SK-N-SH (cell line): ENCODE data around the gene KANSL2. TPM values are rescaled to one million over a fixed set of nuclear protein-coding genes. Genes with fewer than 3 reads are reported as not detected.
A peak's percentile ranks its signal among the peaks of the same experiment; 100 is the strongest.

Experiments used
- CTCF ChIA-PET: fragments of 300-600, 350-600 bp; formaldehyde crosslinking; extraction: SDS; loops from one replicate; lab custom pipeline; 2021; lab: Yijun Ruan, JAX
- POLR2A ChIA-PET: fragments of 350-600 bp; sonication (Branson Sonifier 250); formaldehyde crosslinking; extraction: SDS; loops from one replicate; lab custom pipeline; 2020; ENCODE audit warnings: antibody characterized with exemption, inconsistent platforms; lab: Yijun Ruan, JAX
- DNase-seq: peaks from one replicate; pipeline ENCODE4 v3.0.0; 2012
- H2AFZ ChIP-seq: fragments of 200-600 bp; sonication (generic); 2 replicates; pipeline ENCODE4 v1.8.1; 2016; ENCODE audit warnings: antibody characterized with exemption, mild to moderate bottlenecking, low read depth
- H3F3A ChIP-seq: fragments of 200-600 bp; sonication (generic); replicated peaks from 2 replicates; pipeline ENCODE3; 2016; ENCODE audit warnings: antibody characterized with exemption, mild to moderate bottlenecking; ENCODE audit not compliant: insufficient read depth
- H3K27ac ChIP-seq, 2 experiments: fragments of 200-500 bp in 1 of 2; fragments of 200-600 bp in 1 of 2; sonication (Bioruptor generic) in 1 of 2; sonication (generic), shearing (Covaris generic) in 1 of 2; 2 replicates each; pipeline versions ENCODE4 v1.5.1 to v1.6.1; 2014 to 2016; ENCODE audit warnings: low read depth in 2 of 2, inconsistent platforms in 1 of 2, low read length in 1 of 2, mild to moderate bottlenecking in 1 of 2, mixed read lengths in 1 of 2
- H3K27me3 ChIP-seq: fragments of 200-600 bp; sonication (generic), shearing (Covaris generic); 2 replicates; pipeline ENCODE4 v1.6.1; 2016; ENCODE audit warnings: mixed run types; ENCODE audit not compliant: insufficient read depth
- H3K36me3 ChIP-seq, 2 experiments: fragments of 200-500 bp in 1 of 2; fragments of 200-600 bp in 1 of 2; sonication (Bioruptor generic) in 1 of 2; sonication (generic) in 1 of 2; replicated peaks in 1 of 2; 2 replicates each; pipeline versions ENCODE3 to v1.5.1; 2014 to 2016; ENCODE audit warnings: low read length in 1 of 2, mild to moderate bottlenecking in 1 of 2; ENCODE audit not compliant: insufficient read depth in 2 of 2, control insufficient read depth in 1 of 2
- H3K4me1 ChIP-seq, 2 experiments: fragments of 200-500 bp in 1 of 2; fragments of 200-600 bp in 1 of 2; sonication (Bioruptor generic) in 1 of 2; sonication (generic), shearing (Covaris generic) in 1 of 2; 2 replicates each; pipeline versions ENCODE4 v1.5.1 to v1.6.1; 2014 to 2016; ENCODE audit warnings: low read depth in 1 of 2, low read length in 1 of 2, mixed run types in 1 of 2; ENCODE audit not compliant: insufficient read depth in 2 of 2, control insufficient read depth in 1 of 2
- H3K4me2 ChIP-seq: fragments of 200-600 bp; sonication (generic), shearing (Covaris generic); 2 replicates; pipeline ENCODE4 v1.6.1; 2017; ENCODE audit warnings: mixed run types
- H3K4me3 ChIP-seq, 2 experiments: fragments of 200-500 bp in 1 of 2; fragments of 200-600 bp in 1 of 2; sonication (Bioruptor generic) in 1 of 2; sonication (generic), shearing (Covaris generic) in 1 of 2; 2 replicates each; pipeline versions ENCODE4 v1.5.1 to v1.8.1; 2014 to 2016; ENCODE audit warnings: low read depth in 2 of 2, inconsistent platforms in 1 of 2, low read length in 1 of 2, mild to moderate bottlenecking in 1 of 2, mixed read lengths in 1 of 2, moderate library complexity in 1 of 2
- H3K79me2 ChIP-seq: fragments of 200-600 bp; sonication (generic); 2 replicates; pipeline ENCODE4 v1.8.1; 2017; ENCODE audit warnings: mild to moderate bottlenecking; ENCODE audit not compliant: insufficient read depth
- H3K9ac ChIP-seq: fragments of 200-600 bp; sonication (generic); 2 replicates; pipeline ENCODE4 v1.6.1; 2017; ENCODE audit warnings: mixed run types
- H3K9me2 ChIP-seq: fragments of 200-600 bp; sonication (generic); 2 replicates; pipeline ENCODE4 v1.6.1; 2017; ENCODE audit warnings: mixed run types
- H3K9me3 ChIP-seq: fragments of 200-600 bp; sonication (generic); 2 replicates; pipeline ENCODE4 v1.6.1; 2017; ENCODE audit warnings: mixed run types, mild to moderate bottlenecking, moderate library complexity
- H4K20me1 ChIP-seq: fragments of 200-600 bp; sonication (generic); 2 replicates; pipeline ENCODE4 v1.6.1; 2017; ENCODE audit warnings: mild to moderate bottlenecking, mixed run types; ENCODE audit not compliant: insufficient read depth
- CHD2 ChIP-seq: fragments of 150-350 bp; IDR thresholded peaks from 2 replicates; pipeline ENCODE4 v1.6.1; 2018; ENCODE audit warnings: low read length; ENCODE audit not compliant: partially characterized antibody
- EP300 ChIP-seq, 2 experiments: IDR thresholded peaks; 2 replicates each; pipeline versions ENCODE4 v1.4.0 to v1.6.1; 2012; ENCODE audit warnings: borderline replicate concordance in 1 of 2, low read depth in 1 of 2, low read length in 1 of 2
- FOXJ3 ChIP-seq: sonication (generic); formaldehyde crosslinking; IDR thresholded peaks from 2 replicates; pipeline ENCODE4 v1.5.1; 2020; ENCODE audit warnings: mild to moderate bottlenecking, missing genetic modification reagents
- GABPA ChIP-seq: IDR thresholded peaks from 2 replicates; pipeline ENCODE4 v1.4.0; 2012; ENCODE audit warnings: low read depth, mild to moderate bottlenecking
- MEF2A ChIP-seq: IDR thresholded peaks from 2 replicates; pipeline ENCODE4 v1.4.0; 2012; ENCODE audit warnings: low read depth, borderline replicate concordance
- MXI1 ChIP-seq: IDR thresholded peaks from 2 replicates; pipeline ENCODE4 v1.6.1; 2012; ENCODE audit warnings: mild to moderate bottlenecking, low read depth, low read length, improper control_type of control experiment
- POLR2AphosphoS5 ChIP-seq: IDR thresholded peaks from 2 replicates; pipeline ENCODE4 v1.6.1; 2012; ENCODE audit warnings: low read depth, low read length
- RFX5 ChIP-seq: IDR thresholded peaks from 2 replicates; pipeline ENCODE4 v1.6.1; 2012; ENCODE audit warnings: mild to moderate bottlenecking, improper control_type of control experiment, low read length
- RXRA ChIP-seq: IDR thresholded peaks from 2 replicates; pipeline ENCODE4 v1.4.0; 2012; ENCODE audit warnings: low read depth, mild to moderate bottlenecking, borderline replicate concordance
- TEAD4 ChIP-seq: IDR thresholded peaks from 2 replicates; pipeline ENCODE4 v1.4.0; 2012; ENCODE audit warnings: mild to moderate bottlenecking, borderline replicate concordance; ENCODE audit not compliant: insufficient read depth
- USF2 ChIP-seq: fragments of 150-350 bp; IDR thresholded peaks from 2 replicates; pipeline ENCODE4 v1.6.1; 2017; ENCODE audit warnings: antibody characterized with exemption, low read length, low read depth, borderline replicate concordance
- WGBS: methylation state at CpG from one replicate; pipeline ENCODE4 v1.1.6; 2017; ENCODE audit warnings: low lambda C conversion rate; 5-methylcytosine and 5-hydroxymethylcytosine counted together
- polyA plus RNA-seq, 3 experiments: library from polyadenylated mRNA; depleted of rRNA; stranded (reverse); fragments of >200 nt; gene quantifications; 2 replicates each; pipeline ENCODE4 v1.2.3, GENCODE V29; 2012
- TF ChIP-seq, protein P1 (sequence below): IDR thresholded peaks from 2 replicates; pipeline ENCODE4; 2012
- TF ChIP-seq, protein P2 (sequence below): IDR thresholded peaks from 2 replicates; pipeline ENCODE4 v1.6.1; 2012; ENCODE audit warnings: mild to moderate bottlenecking, low read depth, low read length, moderate library complexity

KANSL2 gene
- polyA plus RNA-seq, 1 of the 3 experiments (the other 2 are of a cell fraction): 32.8 TPM

DNA sequence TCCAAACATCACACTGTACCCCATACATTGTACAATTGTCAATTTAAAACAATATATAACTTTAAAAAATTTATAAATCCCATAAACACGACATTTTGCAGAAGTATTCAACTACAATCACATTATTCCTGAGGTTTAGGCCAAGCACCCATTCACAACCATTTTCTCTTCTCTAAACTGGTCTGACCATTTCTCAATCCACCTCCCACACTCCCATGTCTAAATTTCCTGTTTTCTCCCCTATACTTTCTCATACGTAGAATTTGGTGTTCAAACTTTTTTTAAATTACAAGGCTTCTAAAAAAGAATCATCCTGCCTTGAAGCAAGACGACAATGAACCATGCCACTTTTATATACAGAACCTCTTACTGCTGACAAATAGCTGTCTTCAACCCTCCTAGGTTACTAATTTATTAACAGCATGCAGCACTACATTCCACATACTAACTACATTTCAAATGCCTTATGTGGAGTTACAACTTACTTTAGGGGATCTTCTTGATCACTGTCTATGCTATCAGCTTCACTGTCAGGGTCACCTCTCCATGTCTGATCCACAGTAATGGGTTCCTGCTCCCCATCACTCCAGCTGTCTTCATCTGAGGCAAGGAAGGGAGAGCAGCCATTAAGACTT, 3.4 kb downstream of the KANSL2 start (continued):
- no peak for TF ChIP-seq FOXJ3 (CRISPR knock-in tag)
- TF ChIP-seq, protein P1, sequence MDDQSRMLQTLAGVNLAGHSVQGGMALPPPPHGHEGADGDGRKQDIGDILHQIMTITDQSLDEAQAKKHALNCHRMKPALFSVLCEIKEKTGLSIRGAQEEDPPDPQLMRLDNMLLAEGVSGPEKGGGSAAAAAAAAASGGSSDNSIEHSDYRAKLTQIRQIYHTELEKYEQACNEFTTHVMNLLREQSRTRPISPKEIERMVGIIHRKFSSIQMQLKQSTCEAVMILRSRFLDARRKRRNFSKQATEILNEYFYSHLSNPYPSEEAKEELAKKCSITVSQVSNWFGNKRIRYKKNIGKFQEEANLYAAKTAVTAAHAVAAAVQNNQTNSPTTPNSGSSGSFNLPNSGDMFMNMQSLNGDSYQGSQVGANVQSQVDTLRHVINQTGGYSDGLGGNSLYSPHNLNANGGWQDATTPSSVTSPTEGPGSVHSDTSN: no peak
- TF ChIP-seq MEF2A: no peak
- no peak for TF ChIP-seq USF2
- no peak for TF ChIP-seq TEAD4
- TF ChIP-seq EP300 (IDR thresholded peaks at IDR 0.05; ENCODE audit: borderline replicate concordance in 1 of 2, low read depth in 1 of 2, low read length in 1 of 2): no peak
- TF ChIP-seq, all 33 proteins: peak for 0

- CTCF ChIA-PET: interaction anchor here (1.0 kb wide), 1 partner anchor 18 kb away, joined by 3 read pairs; no protein-coding TSS in a partner anchor
- no peak overlapping the region for H3K4me3 ChIP-seq
- peaks cover 46 to 83% of the 10 kb centered on the region in 2 experiments for H3K36me3 ChIP-seq
- H3K27me3 ChIP-seq: no peaks in the 10 kb centered on the region
- 83% methylated on average over 8 of the region's 8 CpGs for WGBS
- H3K4me2 ChIP-seq: no peak overlapping the region
- H3K79me2 ChIP-seq: peaks cover 78% of the 10 kb centered on the region
- H3K9ac ChIP-seq: no peak overlapping the region
- H4K20me1 ChIP-seq: peaks cover 25% of the 10 kb centered on the region
- H3F3A ChIP-seq: peaks cover 12% of the 10 kb centered on the region
- TF ChIP-seq, protein P2, sequence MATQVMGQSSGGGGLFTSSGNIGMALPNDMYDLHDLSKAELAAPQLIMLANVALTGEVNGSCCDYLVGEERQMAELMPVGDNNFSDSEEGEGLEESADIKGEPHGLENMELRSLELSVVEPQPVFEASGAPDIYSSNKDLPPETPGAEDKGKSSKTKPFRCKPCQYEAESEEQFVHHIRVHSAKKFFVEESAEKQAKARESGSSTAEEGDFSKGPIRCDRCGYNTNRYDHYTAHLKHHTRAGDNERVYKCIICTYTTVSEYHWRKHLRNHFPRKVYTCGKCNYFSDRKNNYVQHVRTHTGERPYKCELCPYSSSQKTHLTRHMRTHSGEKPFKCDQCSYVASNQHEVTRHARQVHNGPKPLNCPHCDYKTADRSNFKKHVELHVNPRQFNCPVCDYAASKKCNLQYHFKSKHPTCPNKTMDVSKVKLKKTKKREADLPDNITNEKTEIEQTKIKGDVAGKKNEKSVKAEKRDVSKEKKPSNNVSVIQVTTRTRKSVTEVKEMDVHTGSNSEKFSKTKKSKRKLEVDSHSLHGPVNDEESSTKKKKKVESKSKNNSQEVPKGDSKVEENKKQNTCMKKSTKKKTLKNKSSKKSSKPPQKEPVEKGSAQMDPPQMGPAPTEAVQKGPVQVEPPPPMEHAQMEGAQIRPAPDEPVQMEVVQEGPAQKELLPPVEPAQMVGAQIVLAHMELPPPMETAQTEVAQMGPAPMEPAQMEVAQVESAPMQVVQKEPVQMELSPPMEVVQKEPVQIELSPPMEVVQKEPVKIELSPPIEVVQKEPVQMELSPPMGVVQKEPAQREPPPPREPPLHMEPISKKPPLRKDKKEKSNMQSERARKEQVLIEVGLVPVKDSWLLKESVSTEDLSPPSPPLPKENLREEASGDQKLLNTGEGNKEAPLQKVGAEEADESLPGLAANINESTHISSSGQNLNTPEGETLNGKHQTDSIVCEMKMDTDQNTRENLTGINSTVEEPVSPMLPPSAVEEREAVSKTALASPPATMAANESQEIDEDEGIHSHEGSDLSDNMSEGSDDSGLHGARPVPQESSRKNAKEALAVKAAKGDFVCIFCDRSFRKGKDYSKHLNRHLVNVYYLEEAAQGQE: no peak
- TF ChIP-seq MEF2A: peak; percentile 40; the same call in 1 of the 2 replicates
- no peak for TF ChIP-seq CHD2
- no peak for TF ChIP-seq FOXJ3 (CRISPR knock-in tag)
- no peak for TF ChIP-seq GABPA
- TF ChIP-seq RXRA: no peak
- TF ChIP-seq RFX5: no peak
- no peak for TF ChIP-seq POLR2AphosphoS5
- no peak for TF ChIP-seq MXI1
- TF ChIP-seq, all 33 proteins: peak for 1
- no peak overlapping the region for H2AFZ ChIP-seq
- H3K9me3 ChIP-seq: no peaks in the 10 kb centered on the region
- POLR2A ChIA-PET: interaction anchor here (0.9 kb wide), 1 partner anchor 14 kb away, joined by 5 read pairs; no protein-coding TSS in a partner anchor
- no peak for DNase-seq
- no peaks in the 10 kb centered on the region for H3K9me2 ChIP-seq
- peak overlapping the region in 1 of 2 experiments; percentile 50; a peak in 2 of 4 replicates for H3K27ac ChIP-seq
- no peaks in the 10 kb centered on the region for H3K4me1 ChIP-seq
Measured at GRCh38 chr12:48671231-48671856, 10.7 kb downstream of the KANSL2 start.
